H9 (cell line): Measurements from ENCODE around the gene GFRA1. TPM values are rescaled to one million over a fixed set of nuclear protein-coding genes. Genes with fewer than 3 reads are reported as not detected.

ENCODE experiments used
- DNase-seq: peaks from one replicate; pipeline ENCODE4 v3.0.0-alpha.2; 2017
- H2AFZ ChIP-seq: one replicate; pipeline ENCODE4 v1.6.1; 2013; ENCODE audit warnings: mild to moderate bottlenecking, low read length, control low read depth, moderate library complexity
- H2AK5ac ChIP-seq: 2 replicates; pipeline ENCODE4 v1.6.1; 2013; ENCODE audit warnings: low read length, control low read depth, mixed read lengths; ENCODE audit not compliant: insufficient read length
- H2BK120ac ChIP-seq: one replicate; pipeline ENCODE4 v1.6.1; 2013; ENCODE audit warnings: low read depth, mild to moderate bottlenecking, low read length, control low read depth, inconsistent platforms; ENCODE audit not compliant: poor library complexity, severe bottlenecking
- H2BK12ac ChIP-seq: 2 replicates; pipeline ENCODE4 v1.6.1; 2013; ENCODE audit warnings: low read length, control low read depth, mixed read lengths, low read depth; ENCODE audit not compliant: insufficient read length
- H2BK15ac ChIP-seq: 2 replicates; pipeline ENCODE4 v1.6.1; 2013; ENCODE audit warnings: low read depth, low read length, control low read depth
- H2BK20ac ChIP-seq: one replicate; pipeline ENCODE4 v1.6.1; 2013; ENCODE audit warnings: low read depth, mild to moderate bottlenecking, low read length, control low read depth, inconsistent platforms; ENCODE audit not compliant: poor library complexity, severe bottlenecking
- H2BK5ac ChIP-seq: 2 replicates; pipeline ENCODE4 v1.6.1; 2013; ENCODE audit warnings: low read length, control low read depth, mixed read lengths; ENCODE audit not compliant: insufficient read length
- H3K14ac ChIP-seq: 2 replicates; pipeline ENCODE4 v1.6.1; 2013; ENCODE audit warnings: low read length, control low read depth; ENCODE audit not compliant: insufficient read depth
- H3K18ac ChIP-seq: 2 replicates; pipeline ENCODE4 v1.6.1; 2013; ENCODE audit warnings: low read depth, mild to moderate bottlenecking, mixed read lengths, low read length, control low read depth; ENCODE audit not compliant: insufficient read length
- H3K23ac ChIP-seq: 2 replicates; pipeline ENCODE4 v1.6.1; 2013; ENCODE audit warnings: low read length, control low read depth, mixed read lengths, low read depth; ENCODE audit not compliant: insufficient read length
- H3K23me2 ChIP-seq: 2 replicates; pipeline ENCODE4 v1.6.1; 2013; ENCODE audit warnings: low read depth, mild to moderate bottlenecking, mixed read lengths, low read length, control low read depth; ENCODE audit not compliant: insufficient read length, poor library complexity, severe bottlenecking
- H3K27ac ChIP-seq: 2 replicates; pipeline ENCODE4 v1.5.1; 2013; ENCODE audit warnings: low read length, control low read depth, mixed read lengths, low read depth; ENCODE audit not compliant: insufficient read length
- H3K27me3 ChIP-seq: 2 replicates; pipeline ENCODE4 v1.6.1; 2013; ENCODE audit warnings: low read length, control low read depth, inconsistent platforms; ENCODE audit not compliant: insufficient read depth
- H3K4ac ChIP-seq: 2 replicates; pipeline ENCODE4 v1.6.1; 2013; ENCODE audit warnings: low read depth, mild to moderate bottlenecking, control low read depth, inconsistent platforms, low read length, moderate library complexity
- H3K4me1 ChIP-seq: 2 replicates; pipeline ENCODE4 v1.6.1; 2013; ENCODE audit warnings: low read length, control low read depth, inconsistent platforms; ENCODE audit not compliant: insufficient read depth
- H3K4me2 ChIP-seq: 2 replicates; pipeline ENCODE4 v1.6.1; 2013; ENCODE audit warnings: low read length, control low read depth, mixed read lengths; ENCODE audit not compliant: insufficient read length, insufficient read depth
- H3K56ac ChIP-seq: 2 replicates; pipeline ENCODE4 v1.6.1; 2013; ENCODE audit warnings: low read depth, mild to moderate bottlenecking, mixed read lengths, low read length, control low read depth; ENCODE audit not compliant: insufficient read length
- H3K79me1 ChIP-seq: 2 replicates; pipeline ENCODE4 v1.6.1; 2013; ENCODE audit warnings: low read depth, mild to moderate bottlenecking, moderate library complexity, low read length, control low read depth, inconsistent platforms; ENCODE audit not compliant: insufficient read depth, poor library complexity, severe bottlenecking
- H3K79me2 ChIP-seq: 2 replicates; pipeline ENCODE4 v1.6.1; 2013; ENCODE audit warnings: low read length, control low read depth, inconsistent platforms; ENCODE audit not compliant: insufficient read depth
- H3K9ac ChIP-seq: 2 replicates; pipeline ENCODE4 v1.6.1; 2013; ENCODE audit warnings: low read length, control low read depth, mixed read lengths; ENCODE audit not compliant: insufficient read length; ENCODE audit errors: extremely low read depth
- H3K9me3 ChIP-seq: one replicate; pipeline ENCODE4 v1.6.1; 2013; ENCODE audit warnings: low read depth, low read length, inconsistent platforms; ENCODE audit not compliant: control insufficient read depth
- H3T11ph ChIP-seq: one replicate; pipeline ENCODE4 v1.6.1; 2013; ENCODE audit warnings: mild to moderate bottlenecking, low read length, control low read depth, inconsistent platforms
- H4K20me1 ChIP-seq: one replicate; pipeline ENCODE4 v1.6.1; 2013; ENCODE audit not compliant: control insufficient read depth, insufficient read length, insufficient read depth
- H4K5ac ChIP-seq: 2 replicates; pipeline ENCODE4 v1.6.1; 2013; ENCODE audit warnings: low read depth, mild to moderate bottlenecking, mixed read lengths, low read length, control low read depth; ENCODE audit not compliant: insufficient read length
- H4K8ac ChIP-seq: replicated peaks from 2 replicates; pipeline ENCODE4 v1.6.1; 2013; ENCODE audit warnings: low read length, control low read depth, mixed read lengths, low read depth; ENCODE audit not compliant: insufficient read length
- H4K91ac ChIP-seq: 2 replicates; pipeline ENCODE4 v1.6.1; 2013; ENCODE audit warnings: low read depth, mild to moderate bottlenecking, moderate library complexity, mixed read lengths, low read length, control low read depth; ENCODE audit not compliant: insufficient read length
- H3K27ac Mint-ChIP-seq, 3 experiments: 2 replicates in 2 of 3; 3 replicates in 1 of 3; pipeline ENCODE4 v1.8.0; 2020 to 2021; ENCODE audit warnings: mixed read lengths in 3 of 3, mild to moderate bottlenecking in 1 of 3, moderate library complexity in 1 of 3
- H3K27me3 Mint-ChIP-seq: 2 replicates; pipeline ENCODE4 v1.8.0; 2021; ENCODE audit warnings: low read depth, mild to moderate bottlenecking, moderate library complexity, mixed read lengths
- H3K36me3 Mint-ChIP-seq, 3 experiments: 2 replicates in 2 of 3; 3 replicates in 1 of 3; pipeline ENCODE4 v1.8.0; 2020 to 2021; ENCODE audit warnings: low read depth in 3 of 3, mixed read lengths in 3 of 3; ENCODE audit not compliant: insufficient read depth in 1 of 3
- H3K4me1 Mint-ChIP-seq, 2 experiments: 2 replicates each; pipeline ENCODE4 v1.8.0; 2020; ENCODE audit warnings: mixed read lengths in 2 of 2
- H3K4me3 Mint-ChIP-seq, 2 experiments: 2 replicates in 1 of 2; 3 replicates in 1 of 2; pipeline ENCODE4 v1.8.0; 2020 to 2021; ENCODE audit warnings: mild to moderate bottlenecking in 2 of 2, mixed read lengths in 2 of 2, moderate library complexity in 1 of 2
- H3K9me3 Mint-ChIP-seq, 2 experiments: 2 replicates in 1 of 2; 3 replicates in 1 of 2; pipeline ENCODE4 v1.8.0; 2020; ENCODE audit warnings: mild to moderate bottlenecking in 2 of 2, mixed read lengths in 2 of 2, moderate library complexity in 1 of 2
- CTCF ChIP-seq: fragments of 200-600 bp; sonication (generic); conservative IDR thresholded peaks from 3 replicates; pipeline ENCODE4 v1.8.0; 2021; ENCODE audit warnings: antibody characterized with exemption, mild to moderate bottlenecking
- total RNA-seq: library from RNA; stranded (reverse); gene quantifications from 2 replicates; pipeline ENCODE4 v1.2.1, GENCODE V29; 2021

The GFRA1 gene
- total RNA-seq, 1 experiment from 2014 or later: 0.24 TPM

DNA sequence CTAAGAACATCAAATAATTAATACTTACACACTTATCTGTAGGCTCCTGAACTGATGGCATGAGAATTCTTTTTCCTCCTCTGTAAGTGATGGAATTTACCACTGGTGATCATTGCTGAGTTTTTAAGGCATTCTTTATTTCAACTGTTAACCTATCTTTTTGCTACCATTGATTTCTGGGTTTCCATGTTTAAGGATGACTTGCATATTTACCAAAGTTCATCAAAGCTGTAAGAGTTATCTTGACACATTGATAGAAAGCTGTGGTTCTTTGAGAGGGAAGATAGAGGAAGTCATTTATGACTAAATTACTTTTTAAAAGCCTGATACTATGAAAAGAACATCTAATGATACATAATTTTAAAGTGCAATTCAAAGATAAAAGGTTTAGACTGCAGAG is 19.5 kb upstream of the GFRA1 start:
- Histone ChIP-seq H3K79me2 (no peaks in the 10 kb centered on the region), H3K9me3 (no peaks in the 10 kb centered on the region), H2BK5ac (no peak overlapping the region), H2AFZ (no peak overlapping the region), H3K9ac (no peak overlapping the region), H3K79me1 (no peaks in the 10 kb centered on the region), H4K91ac (no peak overlapping the region), H3K23ac (no peak overlapping the region), H3K14ac (no peak overlapping the region), H4K8ac (no peak overlapping the region), H2BK12ac (no peak overlapping the region), H2AK5ac (no peak overlapping the region), H3K56ac (no peak overlapping the region), H3K27me3 (no peaks in the 10 kb centered on the region), H3K23me2 (no peaks in the 10 kb centered on the region), H4K20me1 (no peaks in the 10 kb centered on the region), H2BK15ac (no peak overlapping the region), H4K5ac (no peak overlapping the region), H2BK20ac (no peak overlapping the region), H3T11ph (no peak overlapping the region), H3K4me1 (no peaks in the 10 kb centered on the region), H3K27ac (no peak overlapping the region), H3K18ac (no peak overlapping the region), H3K4ac (no peak overlapping the region), H3K4me2 (no peak overlapping the region), H2BK120ac (no peak overlapping the region)
- H3K4me1 Mint-ChIP-seq: no peaks in the 10 kb centered on the region
- H3K27ac Mint-ChIP-seq: no peak overlapping the region
- no peaks in the 10 kb centered on the region for H3K36me3 Mint-ChIP-seq
- no peak for DNase-seq
- H3K9me3 Mint-ChIP-seq: peaks cover 2 to 8% of the 10 kb centered on the region in 2 experiments; a peak in 2 of 5 replicates
- no peak overlapping the region for H3K4me3 Mint-ChIP-seq
- no peaks in the 10 kb centered on the region; the same call in none of the 2 replicates for H3K27me3 Mint-ChIP-seq
- TF ChIP-seq CTCF: no peak
